ENCODE data around the gene ARF1. TPM values are rescaled to one million over a fixed set of nuclear protein-coding genes. Genes with fewer than 3 reads are reported as not detected.

Gene ARF1
- total and polyA plus RNA-seq, 10 of the 15 experiments (the other 5 are each of a cell fraction or from before 2014, with no cell fraction given), result 48.4 to 508 (median 283) TPM

GRCh38 chr1:228095161-228095560 lies 12.7 kb downstream of the ARF1 start:
- CTCF ChIA-PET, result interaction anchor here (0.7 kb wide), 1 partner anchor 8 kb away, joined by 3 read pairs; no protein-coding TSS in a partner anchor
- no peak overlapping the region for H3K4me3 ChIP-seq
- H3K4me2 ChIP-seq (ENCODE audit: control insufficient read depth, insufficient read depth), result no peak overlapping the region
- H3K27ac ChIP-seq (ENCODE audit: control insufficient read depth, insufficient read depth), result no peak overlapping the region
- RAD21 ChIA-PET (ENCODE audit: unreplicated experiment), result no interaction called here
- peaks cover 71% of the 10 kb centered on the region for H3K79me2 ChIP-seq (ENCODE audit: control insufficient read depth, insufficient read depth, low read length)
- DNase-seq (ENCODE audit: low read depth, low spot score), result no peak
- H2AFZ ChIP-seq (ENCODE audit: control insufficient read depth, low read depth, low read length), result no peak overlapping the region
- in situ Hi-C loops (cut with MboI) (no loop called here), intact Hi-C loops (cut with micrococcal nuclease; ENCODE audit: unreplicated experiment) (no loop called here)
- peaks cover 52% of the 10 kb centered on the region for H4K20me1 ChIP-seq (ENCODE audit: control insufficient read depth, insufficient read depth)
- SMC1A ChIA-PET (ENCODE audit: uncharacterized antibody, unreplicated experiment), result no interaction called here
- no TSS peak for BruUV-seq (replicated peaks)
- H3K4me1 ChIP-seq (ENCODE audit: control insufficient read depth, insufficient read depth, low read length), result peaks cover 7% of the 10 kb centered on the region
- ATAC-seq, result no peak
- H3K9me3 ChIP-seq (replicated peaks; ENCODE audit: control insufficient read depth, insufficient read depth, low read length), result peaks cover 26% of the 10 kb centered on the region; the same call in 2 of the 3 replicates
- no peak overlapping the region for H3K9ac ChIP-seq (ENCODE audit: control insufficient read depth, insufficient read depth, low read length)
- FAIRE-seq, result no peak
- POLR2A ChIA-PET, result interaction anchor here (0.5 kb wide), 1 partner anchor 627 kb away, joined by 10 read pairs; no protein-coding TSS in a partner anchor
- H3K36me3 ChIP-seq (ENCODE audit: control insufficient read depth in 2 of 2, insufficient read depth in 2 of 2, low read length in 1 of 2), result peaks cover 25 to 48% of the 10 kb centered on the region in 2 experiments; a peak in 3 of 4 replicates
- WGBS (ENCODE audit: insufficient coverage, insufficient replicate concordance, low lambda C conversion rate, missing lambda C conversion rate), result 82% methylated on average over 4 of the region's 4 CpGs
- H3K27me3 ChIP-seq (replicated peaks in 1 of 2; ENCODE audit: control insufficient read depth in 2 of 2, insufficient read depth in 2 of 2, low read length in 1 of 2), result no peaks in the 10 kb centered on the region
- TF ChIP-seq SMAD5 (IDR thresholded peaks at IDR 0.05; ENCODE audit: low read depth) (no peak), SREBF2 (IDR thresholded peaks at IDR 0.05; ENCODE audit: low read length) (no peak), ZBTB40 (IDR thresholded peaks at IDR 0.05; ENCODE audit: borderline replicate concordance) (no peak), RBBP5 (conservative IDR thresholded peaks at IDR 0.05) (no peak), ZNF274 (IDR thresholded peaks at IDR 0.05; ENCODE audit: insufficient read depth, insufficient read length) (no peak), CHD1 (IDR thresholded peaks at IDR 0.05; ENCODE audit: low read depth, low read length) (no peak), ESRRA (IDR thresholded peaks at IDR 0.05; ENCODE audit: low read length) (no peak)
- TF ChIP-seq, protein P1, sequence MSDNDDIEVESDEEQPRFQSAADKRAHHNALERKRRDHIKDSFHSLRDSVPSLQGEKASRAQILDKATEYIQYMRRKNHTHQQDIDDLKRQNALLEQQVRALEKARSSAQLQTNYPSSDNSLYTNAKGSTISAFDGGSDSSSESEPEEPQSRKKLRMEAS (IDR thresholded peaks at IDR 0.05; ENCODE audit: low read depth, low read length), result no peak
- TF ChIP-seq, protein P2, sequence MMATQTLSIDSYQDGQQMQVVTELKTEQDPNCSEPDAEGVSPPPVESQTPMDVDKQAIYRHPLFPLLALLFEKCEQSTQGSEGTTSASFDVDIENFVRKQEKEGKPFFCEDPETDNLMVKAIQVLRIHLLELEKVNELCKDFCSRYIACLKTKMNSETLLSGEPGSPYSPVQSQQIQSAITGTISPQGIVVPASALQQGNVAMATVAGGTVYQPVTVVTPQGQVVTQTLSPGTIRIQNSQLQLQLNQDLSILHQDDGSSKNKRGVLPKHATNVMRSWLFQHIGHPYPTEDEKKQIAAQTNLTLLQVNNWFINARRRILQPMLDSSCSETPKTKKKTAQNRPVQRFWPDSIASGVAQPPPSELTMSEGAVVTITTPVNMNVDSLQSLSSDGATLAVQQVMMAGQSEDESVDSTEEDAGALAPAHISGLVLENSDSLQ (IDR thresholded peaks at IDR 0.05), result no peak
- TF ChIP-seq, protein P3, sequence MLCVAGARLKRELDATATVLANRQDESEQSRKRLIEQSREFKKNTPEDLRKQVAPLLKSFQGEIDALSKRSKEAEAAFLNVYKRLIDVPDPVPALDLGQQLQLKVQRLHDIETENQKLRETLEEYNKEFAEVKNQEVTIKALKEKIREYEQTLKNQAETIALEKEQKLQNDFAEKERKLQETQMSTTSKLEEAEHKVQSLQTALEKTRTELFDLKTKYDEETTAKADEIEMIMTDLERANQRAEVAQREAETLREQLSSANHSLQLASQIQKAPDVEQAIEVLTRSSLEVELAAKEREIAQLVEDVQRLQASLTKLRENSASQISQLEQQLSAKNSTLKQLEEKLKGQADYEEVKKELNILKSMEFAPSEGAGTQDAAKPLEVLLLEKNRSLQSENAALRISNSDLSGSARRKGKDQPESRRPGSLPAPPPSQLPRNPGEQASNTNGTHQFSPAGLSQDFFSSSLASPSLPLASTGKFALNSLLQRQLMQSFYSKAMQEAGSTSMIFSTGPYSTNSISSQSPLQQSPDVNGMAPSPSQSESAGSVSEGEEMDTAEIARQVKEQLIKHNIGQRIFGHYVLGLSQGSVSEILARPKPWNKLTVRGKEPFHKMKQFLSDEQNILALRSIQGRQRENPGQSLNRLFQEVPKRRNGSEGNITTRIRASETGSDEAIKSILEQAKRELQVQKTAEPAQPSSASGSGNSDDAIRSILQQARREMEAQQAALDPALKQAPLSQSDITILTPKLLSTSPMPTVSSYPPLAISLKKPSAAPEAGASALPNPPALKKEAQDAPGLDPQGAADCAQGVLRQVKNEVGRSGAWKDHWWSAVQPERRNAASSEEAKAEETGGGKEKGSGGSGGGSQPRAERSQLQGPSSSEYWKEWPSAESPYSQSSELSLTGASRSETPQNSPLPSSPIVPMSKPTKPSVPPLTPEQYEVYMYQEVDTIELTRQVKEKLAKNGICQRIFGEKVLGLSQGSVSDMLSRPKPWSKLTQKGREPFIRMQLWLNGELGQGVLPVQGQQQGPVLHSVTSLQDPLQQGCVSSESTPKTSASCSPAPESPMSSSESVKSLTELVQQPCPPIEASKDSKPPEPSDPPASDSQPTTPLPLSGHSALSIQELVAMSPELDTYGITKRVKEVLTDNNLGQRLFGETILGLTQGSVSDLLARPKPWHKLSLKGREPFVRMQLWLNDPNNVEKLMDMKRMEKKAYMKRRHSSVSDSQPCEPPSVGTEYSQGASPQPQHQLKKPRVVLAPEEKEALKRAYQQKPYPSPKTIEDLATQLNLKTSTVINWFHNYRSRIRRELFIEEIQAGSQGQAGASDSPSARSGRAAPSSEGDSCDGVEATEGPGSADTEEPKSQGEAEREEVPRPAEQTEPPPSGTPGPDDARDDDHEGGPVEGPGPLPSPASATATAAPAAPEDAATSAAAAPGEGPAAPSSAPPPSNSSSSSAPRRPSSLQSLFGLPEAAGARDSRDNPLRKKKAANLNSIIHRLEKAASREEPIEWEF (IDR thresholded peaks at IDR 0.05; ENCODE audit: insufficient replicate concordance, low read depth, low read length), result no peak
- TF ChIP-seq, protein P4, sequence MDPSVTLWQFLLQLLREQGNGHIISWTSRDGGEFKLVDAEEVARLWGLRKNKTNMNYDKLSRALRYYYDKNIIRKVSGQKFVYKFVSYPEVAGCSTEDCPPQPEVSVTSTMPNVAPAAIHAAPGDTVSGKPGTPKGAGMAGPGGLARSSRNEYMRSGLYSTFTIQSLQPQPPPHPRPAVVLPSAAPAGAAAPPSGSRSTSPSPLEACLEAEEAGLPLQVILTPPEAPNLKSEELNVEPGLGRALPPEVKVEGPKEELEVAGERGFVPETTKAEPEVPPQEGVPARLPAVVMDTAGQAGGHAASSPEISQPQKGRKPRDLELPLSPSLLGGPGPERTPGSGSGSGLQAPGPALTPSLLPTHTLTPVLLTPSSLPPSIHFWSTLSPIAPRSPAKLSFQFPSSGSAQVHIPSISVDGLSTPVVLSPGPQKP (IDR thresholded peaks at IDR 0.05; ENCODE audit: low read depth, low read length), result no peak

Data from GM12878 (cell line).